Mononuclear cell (primary cell): ENCODE results near the gene IL1RAPL2. TPM values are rescaled to one million over a fixed set of nuclear protein-coding genes. Genes with fewer than 3 reads are reported as not detected.
"Not testable (repeated sequence)": the region's sequence is repeated elsewhere in the genome, so short reads cannot be mapped to it uniquely, and the experiment has no call there.

Source experiments
- H3K27me3 ChIP-seq: 2 replicates; pipeline ENCODE4 v1.6.0; 2011; ENCODE audit warnings: low read length, control low read depth; ENCODE audit not compliant: insufficient read depth
- H3K4me1 ChIP-seq: 2 replicates; pipeline ENCODE4 v1.5.1; 2011; ENCODE audit warnings: mild to moderate bottlenecking, low read length, control low read depth; ENCODE audit not compliant: insufficient read depth
- H3K4me3 ChIP-seq: 2 replicates; pipeline ENCODE4 v1.5.1; 2011; ENCODE audit warnings: mild to moderate bottlenecking, low read length, moderate library complexity
- H3K9me3 ChIP-seq: 2 replicates; pipeline ENCODE4 v1.5.1; 2011; ENCODE audit warnings: low read depth, mild to moderate bottlenecking, control low read depth, low read length
- total RNA-seq: library from RNA; depleted of rRNA; stranded (reverse); fragments of >200 nt; gene quantifications from one replicate; pipeline ENCODE4 v1.2.3, GENCODE V29; 2012

IL1RAPL2 gene
- total RNA-seq, 1 donor: not detected

GRCh38 chrX:105101378-105101777, 535.4 kb downstream of the IL1RAPL2 start:
- no peaks in the 10 kb centered on the region for H3K27me3 ChIP-seq
- H3K9me3 ChIP-seq: no peaks in the 10 kb centered on the region
- no peak overlapping the region for H3K4me3 ChIP-seq
- H3K4me1 ChIP-seq: no peaks in the 10 kb centered on the region

- Histone ChIP-seq H3K4me1 (no peaks in the 10 kb centered on the region), H3K9me3 (no peaks in the 10 kb centered on the region), H3K4me3 (no peak overlapping the region), H3K27me3 (no peaks in the 10 kb centered on the region)
Measured at GRCh38 chrX:105109936-105110335, 543.9 kb downstream of the IL1RAPL2 start.

- H3K9me3 ChIP-seq: no peaks in the 10 kb centered on the region
- H3K4me3 ChIP-seq: no peak overlapping the region
- H3K4me1 ChIP-seq: no peaks in the 10 kb centered on the region
- no peaks in the 10 kb centered on the region for H3K27me3 ChIP-seq
Measured at GRCh38 chrX:105114554-105115130, 548.6 kb downstream of the IL1RAPL2 start.

GRCh38 chrX:105115596-105116320, 549.8 kb downstream of the IL1RAPL2 start:
- not testable (repeated sequence) for H3K4me1 ChIP-seq, H3K27me3 ChIP-seq

GRCh38 chrX:105116486-105116885, 550.5 kb downstream of the IL1RAPL2 start:
- Histone ChIP-seq H3K27me3 (no peaks in the 10 kb centered on the region), H3K9me3 (no peaks in the 10 kb centered on the region), H3K4me3 (no peak overlapping the region), H3K4me1 (no peaks in the 10 kb centered on the region)

More at GRCh38 chrX:105115596-105116320, 549.8 kb downstream of the IL1RAPL2 start:
- H3K4me3 ChIP-seq, H3K9me3 ChIP-seq: not testable (repeated sequence)

GRCh38 chrX:105117621-105118020, 551.6 kb downstream of the IL1RAPL2 start:
- no peaks in the 10 kb centered on the region for H3K4me1 ChIP-seq
- no peaks in the 10 kb centered on the region for H3K9me3 ChIP-seq
- H3K4me3 ChIP-seq: no peak overlapping the region
- H3K27me3 ChIP-seq: no peaks in the 10 kb centered on the region

- Histone ChIP-seq H3K4me1 (no peaks in the 10 kb centered on the region), H3K27me3 (no peaks in the 10 kb centered on the region), H3K4me3 (no peak overlapping the region), H3K9me3 (no peaks in the 10 kb centered on the region)
Measured at GRCh38 chrX:105120463-105120862, 554.5 kb downstream of the IL1RAPL2 start.

- H3K27me3 ChIP-seq: no peaks in the 10 kb centered on the region
- H3K4me1 ChIP-seq: no peaks in the 10 kb centered on the region
- H3K9me3 ChIP-seq: no peaks in the 10 kb centered on the region
- H3K4me3 ChIP-seq: no peak overlapping the region
Measured at GRCh38 chrX:105121186-105121585, 555.2 kb downstream of the IL1RAPL2 start.

GRCh38 chrX:105126201-105126600, 560.2 kb downstream of the IL1RAPL2 start:
- H3K4me3 ChIP-seq: no peak overlapping the region
- H3K4me1 ChIP-seq: no peaks in the 10 kb centered on the region
- H3K9me3 ChIP-seq: no peaks in the 10 kb centered on the region
- H3K27me3 ChIP-seq: no peaks in the 10 kb centered on the region

- Histone ChIP-seq H3K9me3 (no peaks in the 10 kb centered on the region), H3K4me3 (no peak overlapping the region), H3K4me1 (no peaks in the 10 kb centered on the region), H3K27me3 (no peaks in the 10 kb centered on the region)
Measured at GRCh38 chrX:105134273-105134672, 568.3 kb downstream of the IL1RAPL2 start.

GRCh38 chrX:105136786-105137185, 570.8 kb downstream of the IL1RAPL2 start:
- Histone ChIP-seq H3K4me1 (no peaks in the 10 kb centered on the region), H3K27me3 (no peaks in the 10 kb centered on the region), H3K9me3 (no peaks in the 10 kb centered on the region), H3K4me3 (no peak overlapping the region)

GRCh38 chrX:105150036-105150435, 584.0 kb downstream of the IL1RAPL2 start:
- H3K9me3 ChIP-seq: no peaks in the 10 kb centered on the region

GRCh38 chrX:105150557-105150956, 584.6 kb downstream of the IL1RAPL2 start:
- H3K4me3 ChIP-seq: no peak overlapping the region
- no peaks in the 10 kb centered on the region for H3K9me3 ChIP-seq
- H3K4me1 ChIP-seq: no peaks in the 10 kb centered on the region
- H3K27me3 ChIP-seq: no peaks in the 10 kb centered on the region

More at GRCh38 chrX:105150036-105150435, 584.0 kb downstream of the IL1RAPL2 start:
- no peaks in the 10 kb centered on the region for H3K27me3 ChIP-seq
- H3K4me1 ChIP-seq: no peaks in the 10 kb centered on the region
- no peak overlapping the region for H3K4me3 ChIP-seq

GRCh38 chrX:105167233-105167632, 601.2 kb downstream of the IL1RAPL2 start:
- no peaks in the 10 kb centered on the region for H3K9me3 ChIP-seq
- H3K27me3 ChIP-seq: no peaks in the 10 kb centered on the region
- H3K4me1 ChIP-seq: no peaks in the 10 kb centered on the region
- H3K4me3 ChIP-seq: no peak overlapping the region

- H3K27me3 ChIP-seq: no peaks in the 10 kb centered on the region
- no peak overlapping the region for H3K4me3 ChIP-seq
- H3K9me3 ChIP-seq: no peaks in the 10 kb centered on the region
- H3K4me1 ChIP-seq: no peaks in the 10 kb centered on the region
Measured at GRCh38 chrX:105168577-105168976, 602.6 kb downstream of the IL1RAPL2 start.

GRCh38 chrX:105173071-105173470, 607.1 kb downstream of the IL1RAPL2 start:
- H3K4me1 ChIP-seq: no peaks in the 10 kb centered on the region
- H3K4me3 ChIP-seq: no peak overlapping the region
- H3K27me3 ChIP-seq: no peaks in the 10 kb centered on the region
- no peaks in the 10 kb centered on the region for H3K9me3 ChIP-seq
